Measurements from ENCODE around the gene KIF16B.

DNA sequence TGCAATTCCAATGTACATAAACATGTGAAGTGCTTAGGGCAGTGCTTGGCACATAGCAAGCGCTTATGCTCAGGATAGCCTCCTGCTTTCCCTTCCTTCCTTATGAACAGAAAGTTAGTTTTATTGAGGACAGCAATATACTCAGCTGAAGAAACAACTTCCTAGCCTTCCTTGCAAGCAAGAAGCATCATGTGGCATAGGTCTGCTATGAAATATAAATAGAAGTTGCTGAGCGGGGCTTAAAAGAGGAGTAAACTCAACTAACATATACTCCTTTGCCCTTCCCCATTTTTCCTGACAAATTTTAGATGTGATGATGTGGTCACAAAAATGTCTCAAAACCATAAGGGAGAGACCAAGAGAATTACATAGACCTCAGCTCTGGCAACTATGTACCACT lies 98.9 kb downstream of the KIF16B start:
- TF ChIP-seq RNF2 (IDR thresholded peaks at IDR 0.05; ENCODE audit: borderline replicate concordance, low read depth, low read length, missing control alignments, poor library complexity, severe bottlenecking) = no peak
- TF ChIP-seq, protein P1, sequence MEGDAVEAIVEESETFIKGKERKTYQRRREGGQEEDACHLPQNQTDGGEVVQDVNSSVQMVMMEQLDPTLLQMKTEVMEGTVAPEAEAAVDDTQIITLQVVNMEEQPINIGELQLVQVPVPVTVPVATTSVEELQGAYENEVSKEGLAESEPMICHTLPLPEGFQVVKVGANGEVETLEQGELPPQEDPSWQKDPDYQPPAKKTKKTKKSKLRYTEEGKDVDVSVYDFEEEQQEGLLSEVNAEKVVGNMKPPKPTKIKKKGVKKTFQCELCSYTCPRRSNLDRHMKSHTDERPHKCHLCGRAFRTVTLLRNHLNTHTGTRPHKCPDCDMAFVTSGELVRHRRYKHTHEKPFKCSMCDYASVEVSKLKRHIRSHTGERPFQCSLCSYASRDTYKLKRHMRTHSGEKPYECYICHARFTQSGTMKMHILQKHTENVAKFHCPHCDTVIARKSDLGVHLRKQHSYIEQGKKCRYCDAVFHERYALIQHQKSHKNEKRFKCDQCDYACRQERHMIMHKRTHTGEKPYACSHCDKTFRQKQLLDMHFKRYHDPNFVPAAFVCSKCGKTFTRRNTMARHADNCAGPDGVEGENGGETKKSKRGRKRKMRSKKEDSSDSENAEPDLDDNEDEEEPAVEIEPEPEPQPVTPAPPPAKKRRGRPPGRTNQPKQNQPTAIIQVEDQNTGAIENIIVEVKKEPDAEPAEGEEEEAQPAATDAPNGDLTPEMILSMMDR (IDR thresholded peaks at IDR 0.05; ENCODE audit: control extremely low read depth in 1 of 3, insufficient read depth in 1 of 3, low read depth in 1 of 3, low read length in 3 of 3) = no peak

Measured in H1 (cell line).